IMR-90 (cell line): ENCODE measurements around the gene PPFIA2. TPM values are rescaled to one million over a fixed set of nuclear protein-coding genes. Genes with fewer than 3 reads are reported as not detected.
A peak's percentile ranks its signal among the peaks of the same experiment; 100 is the strongest.

Source experiments
- ATAC-seq: fragments of 200-7000 bp; cut with Tn5 transposase; 2 replicates; pipeline ENCODE4 v1.9.1; 2020; ENCODE audit warnings: low read depth, mild to moderate bottlenecking, moderate library complexity
- BruUV-seq: library from RNA; stranded (reverse); fragments of 400-500 nt; replicated peaks from 2 replicates; lab custom pipeline; 2021; lab: Mats Ljungman, UMichigan
- CTCF ChIA-PET: fragments of 300-600 bp; formaldehyde crosslinking; extraction: SDS; loops from one replicate; lab custom pipeline; 2021; ENCODE audit warnings: antibody characterized with exemption; lab: Yijun Ruan, JAX
- POLR2A ChIA-PET: fragments of 300-600 bp; sonication (Branson Sonifier 250); formaldehyde crosslinking; loops from one replicate; lab custom pipeline; 2022; ENCODE audit warnings: antibody characterized with exemption; ENCODE audit not compliant: unreplicated experiment; lab: Charles Lee
- DNase-seq: peaks from one replicate; pipeline ENCODE4 v3.0.0; 2013
- H2AFZ ChIP-seq: replicated peaks from 2 replicates; pipeline ENCODE3; 2013; ENCODE audit warnings: low read length, mild to moderate bottlenecking; ENCODE audit not compliant: poor library complexity
- H2AK5ac ChIP-seq: 2 replicates; pipeline ENCODE4 v1.6.1; 2013; ENCODE audit warnings: low read depth, low read length, inconsistent platforms
- H2AK9ac ChIP-seq: replicated peaks from 2 replicates; pipeline ENCODE3; 2013; ENCODE audit warnings: mild to moderate bottlenecking, low read depth, low read length, moderate library complexity; ENCODE audit not compliant: poor library complexity
- H2BK120ac ChIP-seq: 2 replicates; pipeline ENCODE4 v1.6.1; 2013; ENCODE audit warnings: low read depth, low read length, inconsistent platforms
- H2BK15ac ChIP-seq: 3 replicates; pipeline ENCODE4 v1.6.1; 2013; ENCODE audit warnings: low read depth, low read length, inconsistent platforms
- H2BK20ac ChIP-seq: 2 replicates; pipeline ENCODE4 v1.6.1; 2013; ENCODE audit warnings: low read depth, mild to moderate bottlenecking, inconsistent platforms, low read length, moderate library complexity
- H2BK5ac ChIP-seq: 2 replicates; pipeline ENCODE4 v1.6.1; 2013; ENCODE audit warnings: mild to moderate bottlenecking, low read depth, low read length, inconsistent platforms; ENCODE audit not compliant: poor library complexity, severe bottlenecking
- H3K14ac ChIP-seq: replicated peaks from 2 replicates; pipeline ENCODE4 v1.6.1; 2013; ENCODE audit warnings: low read depth, low read length, inconsistent platforms
- H3K18ac ChIP-seq: 2 replicates; pipeline ENCODE4 v1.6.1; 2013; ENCODE audit warnings: low read depth, low read length, control low read depth
- H3K23ac ChIP-seq: 2 replicates; pipeline ENCODE4 v1.6.1; 2013; ENCODE audit warnings: low read depth, low read length, inconsistent platforms
- H3K27ac ChIP-seq: 2 replicates; pipeline ENCODE4 v1.5.1; 2013; ENCODE audit warnings: mild to moderate bottlenecking, control low read depth, low read length; ENCODE audit not compliant: insufficient read depth
- H3K27me3 ChIP-seq: 2 replicates; pipeline ENCODE4 v1.6.1; 2013; ENCODE audit warnings: low read length; ENCODE audit not compliant: control insufficient read depth, insufficient read depth
- H3K36me3 ChIP-seq: 2 replicates; pipeline ENCODE4 v1.6.1; 2013; ENCODE audit warnings: low read length, mixed read lengths; ENCODE audit not compliant: control insufficient read depth, insufficient read depth
- H3K4ac ChIP-seq: 2 replicates; pipeline ENCODE4 v1.6.1; 2013; ENCODE audit warnings: low read depth, low read length, inconsistent platforms
- H3K4me1 ChIP-seq: 2 replicates; pipeline ENCODE4 v1.6.1; 2013; ENCODE audit warnings: low read length, mixed read lengths; ENCODE audit not compliant: control insufficient read depth, insufficient read depth
- H3K4me2 ChIP-seq: 2 replicates; pipeline ENCODE4 v1.6.1; 2013; ENCODE audit warnings: low read depth, mild to moderate bottlenecking, control low read depth, low read length, moderate library complexity
- H3K4me3 ChIP-seq: 2 replicates; pipeline ENCODE4 v1.5.1; 2013; ENCODE audit warnings: low read depth, mild to moderate bottlenecking, control low read depth, low read length, moderate library complexity; ENCODE audit not compliant: insufficient read depth
- H3K56ac ChIP-seq: 2 replicates; pipeline ENCODE4 v1.6.1; 2013; ENCODE audit warnings: low read length, inconsistent platforms; ENCODE audit not compliant: insufficient read depth; ENCODE audit errors: extremely low read depth
- H3K79me1 ChIP-seq, 2 experiments: 2 replicates each; pipeline ENCODE4 v1.6.1; 2013; ENCODE audit warnings: low read length in 2 of 2, inconsistent platforms in 1 of 2, low read depth in 1 of 2
- H3K9ac ChIP-seq: 2 replicates; pipeline ENCODE4 v1.6.1; 2013; ENCODE audit warnings: low read depth, low read length, control low read depth
- H3K9me1 ChIP-seq: 2 replicates; pipeline ENCODE4 v1.6.1; 2013; ENCODE audit warnings: low read length, inconsistent platforms; ENCODE audit not compliant: insufficient read depth
- H3K9me3 ChIP-seq: 2 replicates; pipeline ENCODE4 v1.6.1; 2013; ENCODE audit warnings: low read length; ENCODE audit not compliant: control insufficient read depth, insufficient read depth
- H4K20me1 ChIP-seq: 2 replicates; pipeline ENCODE4 v1.6.1; 2013; ENCODE audit warnings: low read length, inconsistent platforms; ENCODE audit not compliant: insufficient read depth
- H4K5ac ChIP-seq: 2 replicates; pipeline ENCODE4 v1.6.1; 2013; ENCODE audit warnings: mild to moderate bottlenecking, low read depth, low read length, control low read depth
- H4K8ac ChIP-seq, 2 experiments: 2 replicates each; pipeline ENCODE4 v1.6.1; 2013; ENCODE audit warnings: low read depth in 2 of 2, low read length in 2 of 2, control low read depth in 1 of 2, inconsistent platforms in 1 of 2
- H4K91ac ChIP-seq: 2 replicates; pipeline ENCODE4 v1.6.1; 2013; ENCODE audit warnings: low read depth, low read length, inconsistent platforms; ENCODE audit not compliant: insufficient read depth
- BHLHE40 ChIP-seq: fragments of 150-350 bp; IDR thresholded peaks from 2 replicates; pipeline ENCODE4 v1.6.1; 2016; ENCODE audit warnings: mild to moderate bottlenecking, low read depth, low read length
- CEBPB ChIP-seq: IDR thresholded peaks from 2 replicates; pipeline ENCODE4 v1.6.1; 2012; ENCODE audit warnings: low read depth, low read length, improper control_type of control experiment
- FOS ChIP-seq: fragments of 150-350 bp; IDR thresholded peaks from 2 replicates; pipeline ENCODE4 v1.6.1; 2016; ENCODE audit warnings: low read depth, low read length
- MAFK ChIP-seq: IDR thresholded peaks from 2 replicates; pipeline ENCODE4 v1.6.1; 2012; ENCODE audit warnings: low read depth, low read length, improper control_type of control experiment
- NFE2L2 ChIP-seq: fragments of 150-350 bp; IDR thresholded peaks from 2 replicates; pipeline ENCODE4 v1.6.1; 2016; ENCODE audit warnings: low read depth, mild to moderate bottlenecking, low read length
- POLR2A ChIP-seq: IDR thresholded peaks from 2 replicates; pipeline ENCODE4 v1.6.1; 2012; ENCODE audit warnings: mild to moderate bottlenecking, low read depth, low read length
- SMC3 ChIP-seq: fragments of 150-350 bp; IDR thresholded peaks from 2 replicates; pipeline ENCODE4 v1.6.1; 2016; ENCODE audit warnings: low read depth, mild to moderate bottlenecking, antibody characterized with exemption, low read length, moderate library complexity
- dilution Hi-C: fragments of 300-500 bp; cut with HindIII; formaldehyde crosslinking; loops from one replicate; pipeline ENCODE4 v1.14.3; 2018; ENCODE audit warnings: low sequenced_read_pairs; ENCODE audit not compliant: unreplicated experiment
- in situ Hi-C: fragments of 300-500 bp; cut with MboI; formaldehyde crosslinking; loops from 3 replicates; pipeline ENCODE4 v1.14.3; 2019; ENCODE audit warnings: low sequenced_read_pairs, inconsistent platforms, mixed read lengths
- intact Hi-C: fragments of 100-400 bp; cut with micrococcal nuclease; formaldehyde crosslinking; loops from 2 replicates; pipeline ENCODE4 v1.10.0; 2022
- polyA plus RNA-seq, 3 experiments: library from polyadenylated mRNA; depleted of rRNA; stranded (reverse); fragments of >200 nt; gene quantifications; 2 replicates each; pipeline ENCODE4 v1.2.3, GENCODE V29; 2012; ENCODE audit warnings: low replicate concordance in 1 of 3
- total RNA-seq: library from RNA; depleted of rRNA; stranded (reverse); fragments of >200 nt; gene quantifications from 2 replicates; pipeline ENCODE4 v1.2.3, GENCODE V29; 2012
- TF ChIP-seq, protein P1 (sequence below): fragments of 150-350 bp; IDR thresholded peaks from 2 replicates; pipeline ENCODE4 v1.6.1; 2017; ENCODE audit warnings: mild to moderate bottlenecking, antibody characterized with exemption, low read length, low read depth

PPFIA2 gene
- total and polyA plus RNA-seq, 2 of the 4 experiments (the other 2 are of a cell fraction), result 0.29 to 1.3 TPM

DNA sequence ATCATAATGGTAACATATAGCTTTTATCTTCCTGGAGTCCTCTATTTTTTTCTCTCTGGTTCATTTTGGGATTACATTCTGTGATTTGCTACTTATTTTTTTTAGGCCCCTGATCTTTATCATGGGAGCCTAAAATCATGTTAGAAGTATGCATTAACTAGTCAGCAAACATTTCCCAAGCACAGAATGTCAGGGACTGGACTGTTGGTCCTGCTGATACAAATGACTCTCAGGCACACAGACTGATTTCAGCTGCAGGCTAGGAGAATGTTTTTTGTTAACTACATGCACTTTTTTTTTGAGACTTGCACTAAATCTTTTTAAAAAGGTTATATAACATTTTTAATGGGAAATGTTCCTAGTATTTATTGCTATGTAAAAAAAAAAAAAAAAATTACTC is 550.1 kb downstream of the PPFIA2 start:
- peak; percentile 37; the same call in 1 of the 2 replicates for ATAC-seq

More for the DNA sequence above, 550.1 kb downstream of the PPFIA2 start:
- Histone ChIP-seq H3K4me2 (no peak overlapping the region), H3K18ac (no peak overlapping the region), H2AK5ac (no peak overlapping the region), H2AK9ac (no peak overlapping the region), H3K36me3 (no peaks in the 10 kb centered on the region), H2BK5ac (no peak overlapping the region), H4K91ac (no peak overlapping the region), H2BK15ac (no peak overlapping the region), H3K79me1 (no peaks in the 10 kb centered on the region), H4K5ac (no peak overlapping the region), H3K4me1 (no peaks in the 10 kb centered on the region), H3K56ac (no peak overlapping the region), H3K27me3 (no peaks in the 10 kb centered on the region), H3K9me1 (no peaks in the 10 kb centered on the region), H3K27ac (no peak overlapping the region), H2AFZ (no peak overlapping the region), H4K8ac (no peak overlapping the region), H4K20me1 (no peaks in the 10 kb centered on the region), H2BK20ac (no peak overlapping the region), H3K14ac (no peak overlapping the region), H3K23ac (no peak overlapping the region), H3K9ac (no peak overlapping the region), H2BK120ac (no peak overlapping the region), H3K9me3 (no peaks in the 10 kb centered on the region), H3K4me3 (no peak overlapping the region), H3K4ac (no peak overlapping the region)
- ChIA-PET POLR2A (no interaction called here), CTCF (no interaction called here)
- intact Hi-C loops, result no loop called here
- in situ Hi-C loops, result no loop called here
- BruUV-seq, result no TSS peak
- DNase-seq, result peak; percentile 8
- dilution Hi-C loops, result no loop called here
- TF ChIP-seq CEBPB (no peak), SMC3 (no peak), BHLHE40 (no peak), POLR2A (no peak), FOS (no peak), NFE2L2 (no peak), MAFK (no peak)
- TF ChIP-seq, protein P1, sequence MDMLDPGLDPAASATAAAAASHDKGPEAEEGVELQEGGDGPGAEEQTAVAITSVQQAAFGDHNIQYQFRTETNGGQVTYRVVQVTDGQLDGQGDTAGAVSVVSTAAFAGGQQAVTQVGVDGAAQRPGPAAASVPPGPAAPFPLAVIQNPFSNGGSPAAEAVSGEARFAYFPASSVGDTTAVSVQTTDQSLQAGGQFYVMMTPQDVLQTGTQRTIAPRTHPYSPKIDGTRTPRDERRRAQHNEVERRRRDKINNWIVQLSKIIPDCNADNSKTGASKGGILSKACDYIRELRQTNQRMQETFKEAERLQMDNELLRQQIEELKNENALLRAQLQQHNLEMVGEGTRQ, result no peak
